ENCODE measurements around the gene DICER1. TPM values are rescaled to one million over a fixed set of nuclear protein-coding genes. Genes with fewer than 3 reads are reported as not detected.

The DICER1 gene
- total and polyA plus RNA-seq, 2 donors (not counting 3 experiments of a cell fraction or from before 2014, with no cell fraction given), result 8.3 to 43.6 TPM

DNA sequence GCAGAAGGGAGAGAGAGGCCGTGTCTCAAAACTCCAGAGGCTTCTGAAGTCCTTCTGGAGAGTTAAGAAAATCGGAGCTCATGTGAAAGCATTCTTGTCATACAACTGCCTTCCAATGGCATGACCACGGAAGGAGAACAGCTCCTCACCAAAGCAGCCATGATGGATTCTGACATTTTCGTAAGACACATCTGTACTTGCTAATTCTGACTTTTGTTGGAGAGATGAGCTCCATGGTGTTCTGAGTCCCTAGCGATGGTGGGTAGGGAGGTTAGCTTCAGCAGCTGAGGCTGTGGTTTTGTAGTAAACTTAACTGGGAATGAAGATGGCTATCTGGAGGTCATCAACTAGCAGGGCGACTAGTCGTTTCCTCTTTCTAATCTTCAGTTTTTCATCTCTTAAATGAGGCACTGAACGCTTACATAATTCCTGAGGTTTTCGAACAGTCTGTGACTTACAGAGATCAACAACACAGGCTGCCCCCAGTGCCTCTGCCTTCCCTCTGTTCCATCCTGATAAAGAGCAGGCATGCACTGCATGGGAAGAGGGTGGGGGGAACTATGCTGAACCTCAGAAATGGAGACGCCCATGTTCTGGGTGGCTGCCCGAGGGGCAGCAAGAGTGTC lies 28.6 kb upstream of the DICER1 start:
- no peak overlapping the region for H3K4me3 ChIP-seq (replicated peaks in 1 of 3; ENCODE audit: insufficient read depth in 1 of 3, low read depth in 1 of 3, low read length in 3 of 3)
- FAIRE-seq (peak; percentile 86), DNase-seq (ENCODE audit: low read depth, low spot score) (peak; percentile 78)
- H3K27me3 ChIP-seq (ENCODE audit: control insufficient read depth in 2 of 2, insufficient read depth in 2 of 2, low read length in 2 of 2), result no peaks in the 10 kb centered on the region
- no peak overlapping the region for H3K9ac ChIP-seq (replicated peaks; ENCODE audit: extremely low read depth, insufficient read depth, low read length)
- peaks cover 38% of the 10 kb centered on the region for H3K4me1 ChIP-seq (ENCODE audit: control insufficient read depth, extremely low read depth, insufficient read depth, low read length)
- TF ChIP-seq GATA2 (IDR thresholded peaks at IDR 0.05; ENCODE audit: insufficient read depth, insufficient read length, low read depth, low read length) (peak; percentile 82), JUN (IDR thresholded peaks at IDR 0.05; ENCODE audit: borderline replicate concordance, insufficient read depth, insufficient read length, low read depth) (no peak), POLR2A (IDR thresholded peaks at IDR 0.05; ENCODE audit: low read depth, low read length) (peak; percentile 19)
- CTCF ChIA-PET, result interaction anchor here (0.6 to 3.1 kb wide), 6 partner anchors 11 to 246 kb away, joined by 3 to 12 read pairs (median 4); no protein-coding TSS in a partner anchor
- peak overlapping the region; percentile 27 for H3K27ac ChIP-seq (ENCODE audit: insufficient read depth, low read depth, low read length)
- peak overlapping the region; percentile 6 for H2AFZ ChIP-seq (ENCODE audit: low read depth, low read length)
- no TSS peak for BruUV-seq (replicated peaks)
- dilution Hi-C loops (cut with MboI; ENCODE audit: extremely low pct_ligation_motif_present, low sequenced_read_pairs), result no loop called here
- no peaks in the 10 kb centered on the region for H3K36me3 ChIP-seq (ENCODE audit: control insufficient read depth in 2 of 2, extremely low read depth in 1 of 2, insufficient read depth in 2 of 2, low read length in 2 of 2)
- no peaks in the 10 kb centered on the region for H4K20me1 ChIP-seq (replicated peaks; ENCODE audit: control insufficient read depth, extremely low read depth, insufficient read depth, low read length)
- intact Hi-C loops (cut with micrococcal nuclease), result loop anchor here (2.0 kb wide), 1 partner anchor 63 kb away; no protein-coding TSS in a partner anchor
- no peaks in the 10 kb centered on the region for H3K9me3 ChIP-seq (replicated peaks; ENCODE audit: control insufficient read depth, insufficient read depth, low read length)
- peak overlapping the region; percentile 40 for H3K4me2 ChIP-seq (ENCODE audit: insufficient read depth, low read length)
- H3K9me1 ChIP-seq (replicated peaks; ENCODE audit: control insufficient read depth, extremely low read depth, insufficient read depth, low read length), result no peaks in the 10 kb centered on the region
- no peaks in the 10 kb centered on the region for H3K79me2 ChIP-seq (ENCODE audit: control insufficient read depth, insufficient read depth, low read length)
- POLR2A ChIA-PET, result no interaction called here

DNA sequence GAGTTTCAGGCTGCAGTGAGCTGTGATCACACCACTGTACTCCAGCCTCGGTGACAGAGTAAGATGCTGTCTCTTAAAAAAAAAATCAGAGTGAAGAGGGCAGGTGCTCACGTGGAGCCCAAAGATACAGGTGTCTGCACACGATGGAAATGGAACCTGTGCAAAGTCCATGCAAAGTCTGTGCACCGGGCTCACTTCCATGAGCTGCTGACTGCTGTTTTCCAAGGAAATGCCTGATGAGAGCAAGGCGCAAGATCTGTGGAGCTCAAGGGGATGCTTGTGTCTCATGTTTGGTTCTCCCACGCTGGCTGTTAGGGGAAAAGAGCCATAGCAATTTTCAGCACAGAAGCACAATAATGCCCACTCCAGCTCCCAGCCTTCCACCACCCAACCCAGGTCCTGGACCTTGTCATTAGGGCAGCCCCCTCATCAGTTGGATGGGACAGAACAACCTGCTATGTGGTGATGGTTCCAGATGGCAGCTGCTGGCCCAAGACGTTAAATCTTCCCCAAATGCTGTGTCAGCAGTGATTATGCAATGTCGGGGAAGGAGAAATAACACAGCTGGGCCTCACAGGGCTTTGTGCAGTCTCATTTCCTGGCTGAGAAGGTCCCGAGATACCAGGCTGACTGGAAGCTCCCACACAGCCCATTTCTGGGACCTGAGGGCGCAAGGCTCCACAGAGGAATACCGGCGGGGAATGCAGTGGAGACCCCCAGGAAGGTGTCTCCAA lies 27.9 kb upstream of the DICER1 start:
- H3K4me3 ChIP-seq (replicated peaks in 1 of 3; ENCODE audit: insufficient read depth in 1 of 3, low read depth in 1 of 3, low read length in 3 of 3), result no peak overlapping the region
- H3K27ac ChIP-seq (ENCODE audit: insufficient read depth, low read depth, low read length), result peak overlapping the region; percentile 27
- H3K9me3 ChIP-seq (replicated peaks; ENCODE audit: control insufficient read depth, insufficient read depth, low read length), result no peaks in the 10 kb centered on the region
- no peaks in the 10 kb centered on the region for H3K9me1 ChIP-seq (replicated peaks; ENCODE audit: control insufficient read depth, extremely low read depth, insufficient read depth, low read length)
- no peak for TF ChIP-seq JUN (IDR thresholded peaks at IDR 0.05; ENCODE audit: borderline replicate concordance, insufficient read depth, insufficient read length, low read depth)
- POLR2A ChIA-PET, result no interaction called here
- no peaks in the 10 kb centered on the region for H3K79me2 ChIP-seq (ENCODE audit: control insufficient read depth, insufficient read depth, low read length)
- peak overlapping the region; percentile 6 for H2AFZ ChIP-seq (ENCODE audit: low read depth, low read length)
- no peak overlapping the region for H3K9ac ChIP-seq (replicated peaks; ENCODE audit: extremely low read depth, insufficient read depth, low read length)
- FAIRE-seq, result peak; percentile 68
- H4K20me1 ChIP-seq (replicated peaks; ENCODE audit: control insufficient read depth, extremely low read depth, insufficient read depth, low read length), result no peaks in the 10 kb centered on the region
- no peaks in the 10 kb centered on the region for H3K27me3 ChIP-seq (ENCODE audit: control insufficient read depth in 2 of 2, insufficient read depth in 2 of 2, low read length in 2 of 2)
- no peak overlapping the region for H3K4me2 ChIP-seq (ENCODE audit: insufficient read depth, low read length)
- CTCF ChIA-PET, result interaction anchor here (0.6 to 3.1 kb wide), 7 partner anchors 11 to 247 kb away, joined by 3 to 12 read pairs (median 5); no protein-coding TSS in a partner anchor
- BruUV-seq (replicated peaks), result no TSS peak
- DNase-seq (ENCODE audit: low read depth, low spot score), result peak; percentile 63
- dilution Hi-C loops (cut with MboI; ENCODE audit: extremely low pct_ligation_motif_present, low sequenced_read_pairs), result no loop called here
- intact Hi-C loops (cut with micrococcal nuclease), result loop anchor here (2.0 kb wide), 1 partner anchor 64 kb away; no protein-coding TSS in a partner anchor
- H3K4me1 ChIP-seq (ENCODE audit: control insufficient read depth, extremely low read depth, insufficient read depth, low read length), result peaks cover 38% of the 10 kb centered on the region
- H3K36me3 ChIP-seq (ENCODE audit: control insufficient read depth in 2 of 2, extremely low read depth in 1 of 2, insufficient read depth in 2 of 2, low read length in 2 of 2), result no peaks in the 10 kb centered on the region
